SU-DHL-6 (cell line): ENCODE measurements around the gene UBL3.

Experiments
- H2AFZ ChIP-seq: fragments of 200-600 bp; sonication (generic); 2 replicates; pipeline ENCODE4 v1.6.1; 2014; ENCODE audit warnings: low read depth, mild to moderate bottlenecking, moderate library complexity, mixed read lengths, antibody characterized with exemption, low read length; ENCODE audit not compliant: severe bottlenecking
- H3F3A ChIP-seq: fragments of 200-600 bp; shearing (Covaris generic); 2 replicates; pipeline ENCODE4 v1.6.0; 2016; ENCODE audit warnings: antibody characterized with exemption, mild to moderate bottlenecking; ENCODE audit not compliant: insufficient read depth
- H3K27ac ChIP-seq: fragments of 200-600 bp; sonication (generic); 2 replicates; pipeline ENCODE4 v1.5.1; 2016; ENCODE audit warnings: low read depth, mild to moderate bottlenecking, low read length, moderate library complexity, mixed read lengths
- H3K27me3 ChIP-seq: fragments of 200-600 bp; sonication (generic), shearing (Covaris generic); 2 replicates; pipeline ENCODE4 v1.6.0; 2014; ENCODE audit warnings: mild to moderate bottlenecking, low read length
- H3K36me3 ChIP-seq: fragments of 200-600 bp; sonication (generic); 2 replicates; pipeline ENCODE4 v1.6.1; 2014; ENCODE audit warnings: mild to moderate bottlenecking, low read length, mixed read lengths
- H3K4me2 ChIP-seq: fragments of 300-600, 200-600 bp; shearing (Covaris generic), sonication (generic); 2 replicates; pipeline ENCODE4 v1.6.0; 2014; ENCODE audit warnings: low read length, low read depth, mild to moderate bottlenecking; ENCODE audit not compliant: poor library complexity, severe bottlenecking
- H3K4me3 ChIP-seq: fragments of 200-600 bp; sonication (generic); 2 replicates; pipeline ENCODE4 v1.5.1; 2014; ENCODE audit warnings: antibody characterized with exemption, low read length, mild to moderate bottlenecking, mixed read lengths; ENCODE audit not compliant: insufficient read depth, poor library complexity, severe bottlenecking
- H3K79me2 ChIP-seq: fragments of 200-600 bp; sonication (generic); 2 replicates; pipeline ENCODE4 v1.6.1; 2014; ENCODE audit warnings: mild to moderate bottlenecking, low read length, moderate library complexity; ENCODE audit not compliant: insufficient read depth
- H3K9ac ChIP-seq: fragments of 200-600 bp; sonication (generic); 2 replicates; pipeline ENCODE4 v1.7.0; 2014; ENCODE audit warnings: mild to moderate bottlenecking, low read length
- H3K9me2 ChIP-seq: fragments of 200-600 bp; sonication (generic); replicated peaks from 2 replicates; pipeline ENCODE4 v1.6.1; 2014; ENCODE audit warnings: low read length; ENCODE audit not compliant: insufficient read depth
- H3K9me3 ChIP-seq: fragments of 200-600 bp; sonication (generic); 2 replicates; pipeline ENCODE4 v1.6.1; 2014; ENCODE audit warnings: low read length, mixed read lengths; ENCODE audit not compliant: insufficient read depth
- H4K20me1 ChIP-seq: fragments of 200-600 bp; sonication (generic); 2 replicates; pipeline ENCODE4 v1.6.1; 2014; ENCODE audit warnings: low read depth, mild to moderate bottlenecking, antibody characterized with exemption, low read length, moderate library complexity, mixed read lengths
- EZH2phosphoT487 ChIP-seq: fragments of 200-600 bp; sonication (generic), shearing (Covaris generic); conservative IDR thresholded peaks from 2 replicates; pipeline ENCODE4 v1.6.1; 2018; ENCODE audit warnings: mild to moderate bottlenecking, antibody characterized with exemption, low read length, moderate library complexity, mixed read lengths
- TF ChIP-seq, protein P1 (sequence below): fragments of 200-600 bp; sonication (generic); IDR thresholded peaks from one replicate; pipeline ENCODE4 v1.5.1; 2017; ENCODE audit warnings: antibody characterized with exemption, mild to moderate bottlenecking, low read length, moderate library complexity; ENCODE audit not compliant: insufficient read depth, poor library complexity, severe bottlenecking

Gene UBL3

DNA sequence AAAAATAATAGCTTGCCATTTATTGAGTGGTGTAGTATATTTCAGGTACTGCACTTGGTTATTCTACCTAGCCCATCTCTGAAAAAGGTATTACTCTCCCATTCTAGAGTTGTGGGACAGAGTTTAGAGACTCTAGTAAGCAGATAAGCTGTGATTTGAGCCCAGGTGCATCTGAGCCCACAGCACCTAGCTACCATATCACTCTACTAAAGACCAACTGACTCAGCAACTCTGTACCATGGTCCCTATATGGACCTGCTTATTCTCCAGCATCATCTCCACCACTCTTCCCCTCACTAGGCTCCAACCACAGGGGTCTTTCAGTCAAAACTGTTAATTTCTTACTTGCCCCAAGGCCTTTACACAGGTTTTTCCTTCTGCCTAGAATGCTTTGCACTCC, 64.4 kb downstream of the UBL3 start:
- Histone ChIP-seq H3K9ac (no peak overlapping the region), H4K20me1 (peaks cover 5% of the 10 kb centered on the region; the same call in 1 of the 2 replicates), H3K4me3 (no peak overlapping the region), H2AFZ (no peak overlapping the region), H3K4me2 (no peak overlapping the region), H3K27me3 (no peaks in the 10 kb centered on the region), H3K9me3 (no peaks in the 10 kb centered on the region), H3K9me2 (no peaks in the 10 kb centered on the region), H3F3A (no peaks in the 10 kb centered on the region), H3K79me2 (no peaks in the 10 kb centered on the region), H3K27ac (no peak overlapping the region), H3K36me3 (no peaks in the 10 kb centered on the region)
- TF ChIP-seq, protein P1, sequence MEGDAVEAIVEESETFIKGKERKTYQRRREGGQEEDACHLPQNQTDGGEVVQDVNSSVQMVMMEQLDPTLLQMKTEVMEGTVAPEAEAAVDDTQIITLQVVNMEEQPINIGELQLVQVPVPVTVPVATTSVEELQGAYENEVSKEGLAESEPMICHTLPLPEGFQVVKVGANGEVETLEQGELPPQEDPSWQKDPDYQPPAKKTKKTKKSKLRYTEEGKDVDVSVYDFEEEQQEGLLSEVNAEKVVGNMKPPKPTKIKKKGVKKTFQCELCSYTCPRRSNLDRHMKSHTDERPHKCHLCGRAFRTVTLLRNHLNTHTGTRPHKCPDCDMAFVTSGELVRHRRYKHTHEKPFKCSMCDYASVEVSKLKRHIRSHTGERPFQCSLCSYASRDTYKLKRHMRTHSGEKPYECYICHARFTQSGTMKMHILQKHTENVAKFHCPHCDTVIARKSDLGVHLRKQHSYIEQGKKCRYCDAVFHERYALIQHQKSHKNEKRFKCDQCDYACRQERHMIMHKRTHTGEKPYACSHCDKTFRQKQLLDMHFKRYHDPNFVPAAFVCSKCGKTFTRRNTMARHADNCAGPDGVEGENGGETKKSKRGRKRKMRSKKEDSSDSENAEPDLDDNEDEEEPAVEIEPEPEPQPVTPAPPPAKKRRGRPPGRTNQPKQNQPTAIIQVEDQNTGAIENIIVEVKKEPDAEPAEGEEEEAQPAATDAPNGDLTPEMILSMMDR = no peak
- no peak for TF ChIP-seq EZH2phosphoT487

DNA sequence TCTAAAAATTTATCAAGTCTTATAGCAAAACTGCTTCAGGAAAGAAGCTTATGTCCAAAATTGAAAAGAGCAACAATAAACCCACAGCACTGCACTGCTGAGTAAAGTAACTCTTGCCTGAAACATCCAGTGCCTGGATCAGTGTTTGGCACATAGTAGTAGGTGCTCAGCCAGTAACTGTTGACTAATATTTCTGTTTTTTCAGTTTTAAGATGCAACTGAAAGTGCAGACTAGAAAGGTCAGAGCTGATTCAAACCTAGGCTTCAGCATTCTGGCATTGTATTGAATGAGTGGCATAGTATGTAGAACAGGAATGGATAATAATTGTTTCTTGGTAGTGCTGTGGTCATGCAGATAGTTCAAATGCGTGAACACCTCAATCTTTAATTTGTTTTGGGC, 67.6 kb downstream of the UBL3 start:
- Histone ChIP-seq H3K9me3 (no peaks in the 10 kb centered on the region), H3K9me2 (no peaks in the 10 kb centered on the region), H3K9ac (no peak overlapping the region), H3K4me2 (no peak overlapping the region), H3K4me3 (no peak overlapping the region), H2AFZ (no peak overlapping the region), H3F3A (no peaks in the 10 kb centered on the region), H3K79me2 (no peaks in the 10 kb centered on the region), H3K27me3 (no peaks in the 10 kb centered on the region), H3K27ac (no peak overlapping the region), H3K36me3 (no peaks in the 10 kb centered on the region), H4K20me1 (peaks cover 10% of the 10 kb centered on the region)
- TF ChIP-seq, protein P1 = no peak
- no peak for TF ChIP-seq EZH2phosphoT487

DNA sequence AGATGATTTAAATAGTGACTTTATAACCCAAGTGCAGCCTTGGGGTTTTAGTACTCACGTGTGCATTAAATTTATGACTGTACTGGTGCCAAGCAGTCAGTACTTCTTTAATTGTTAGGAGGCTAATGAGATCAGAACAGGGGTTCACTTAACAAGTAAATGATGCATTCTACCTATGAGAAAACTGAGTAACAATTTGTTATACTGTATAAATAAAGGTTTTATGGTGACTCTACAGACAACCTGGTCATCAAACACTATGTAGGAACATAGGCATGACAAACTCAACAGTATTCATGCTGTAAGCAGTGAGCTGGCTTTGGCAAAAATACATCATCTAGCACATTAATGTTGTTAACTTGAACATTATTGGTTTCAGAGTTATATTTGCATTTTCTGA, 75.6 kb downstream of the UBL3 start:
- Histone ChIP-seq H3K4me2 (no peak overlapping the region), H3K27ac (no peak overlapping the region), H3K36me3 (no peaks in the 10 kb centered on the region), H3K9ac (no peak overlapping the region), H4K20me1 (peaks cover 5% of the 10 kb centered on the region; the same call in 1 of the 2 replicates), H3F3A (no peaks in the 10 kb centered on the region), H3K9me2 (no peaks in the 10 kb centered on the region), H3K4me3 (no peak overlapping the region), H2AFZ (no peak overlapping the region), H3K27me3 (no peaks in the 10 kb centered on the region), H3K9me3 (no peaks in the 10 kb centered on the region), H3K79me2 (no peaks in the 10 kb centered on the region)
- TF ChIP-seq, protein P1 = no peak
- no peak for TF ChIP-seq EZH2phosphoT487
